Measurements from ENCODE around the gene PGAM5. TPM values are rescaled to one million over a fixed set of nuclear protein-coding genes. Genes with fewer than 3 reads are reported as not detected.
"Not testable (repeated sequence)": the region's sequence is repeated elsewhere in the genome, so short reads cannot be mapped to it uniquely, and the experiment has no call there.

Gene PGAM5
- total RNA-seq, 1 experiment from 2014 or later = 112 TPM

- Histone ChIP-seq H3K18ac (ENCODE audit: insufficient read length, low read depth, low read length) (no peak overlapping the region), H3K4me2 (ENCODE audit: insufficient read depth, insufficient read length, low read length) (no peak overlapping the region), H3K56ac (ENCODE audit: insufficient read length, low read depth, low read length) (no peak overlapping the region), H3K79me1 (ENCODE audit: insufficient read depth, low read depth, low read length, poor library complexity, severe bottlenecking) (no peaks in the 10 kb centered on the region), H2AFZ (ENCODE audit: low read length) (no peak overlapping the region), H3K4me1 (ENCODE audit: insufficient read depth, low read length) (no peaks in the 10 kb centered on the region; the same call in 1 of the 2 replicates), H2BK20ac (ENCODE audit: low read depth, low read length, poor library complexity, severe bottlenecking) (no peak overlapping the region), H3T11ph (ENCODE audit: low read length) (no peak overlapping the region), H3K27me3 (ENCODE audit: insufficient read depth, low read length) (peaks cover 7% of the 10 kb centered on the region), H3K23ac (ENCODE audit: insufficient read length, low read depth, low read length) (no peak overlapping the region), H2AK5ac (ENCODE audit: insufficient read length, low read length) (no peak overlapping the region), H3K23me2 (ENCODE audit: insufficient read length, low read depth, low read length, poor library complexity, severe bottlenecking) (peaks cover 5% of the 10 kb centered on the region), H3K9ac (ENCODE audit: extremely low read depth, insufficient read length, low read length) (no peak overlapping the region), H4K5ac (ENCODE audit: insufficient read length, low read depth, low read length) (no peak overlapping the region), H3K27ac (ENCODE audit: insufficient read length, low read depth, low read length) (no peak overlapping the region), H3K4ac (ENCODE audit: low read depth, low read length) (no peak overlapping the region), H3K14ac (ENCODE audit: insufficient read depth, low read length) (no peak overlapping the region), H4K8ac (replicated peaks; ENCODE audit: insufficient read length, low read depth, low read length) (no peak overlapping the region), H2BK15ac (ENCODE audit: low read depth, low read length) (no peak overlapping the region), H4K20me1 (ENCODE audit: control insufficient read depth, insufficient read depth, insufficient read length) (no peaks in the 10 kb centered on the region), H2BK12ac (ENCODE audit: insufficient read length, low read depth, low read length) (no peak overlapping the region), H2BK120ac (ENCODE audit: low read depth, low read length, poor library complexity, severe bottlenecking) (no peak overlapping the region), H2BK5ac (ENCODE audit: insufficient read length, low read length) (no peak overlapping the region), H4K91ac (ENCODE audit: insufficient read length, low read depth, low read length) (no peak overlapping the region), H3K9me3 (ENCODE audit: control insufficient read depth, low read depth, low read length) (no peaks in the 10 kb centered on the region), H3K79me2 (ENCODE audit: insufficient read depth, low read length) (peaks cover 6% of the 10 kb centered on the region; the same call in 1 of the 2 replicates)
- Mint-ChIP-seq H3K36me3 (ENCODE audit: insufficient read depth in 1 of 3, low read depth in 3 of 3) (peaks cover 10 to 25% (median 18%) of the 10 kb centered on the region in 3 experiments; a peak in 6 of 7 replicates), H3K27me3 (ENCODE audit: low read depth) (peaks cover 6% of the 10 kb centered on the region), H3K9me3 (no peaks in the 10 kb centered on the region; a peak in 1 of 5 replicates), H3K27ac (no peak overlapping the region), H3K4me1 (peaks cover 14 to 19% of the 10 kb centered on the region in 2 experiments), H3K4me3 (peak overlapping the region in 1 of 2 experiments; percentile 3; a peak in 2 of 5 replicates)
- no peak for DNase-seq
- WGBS (ENCODE audit: extremely low coverage, insufficient read length, low lambda C conversion rate) = no CpG with 5 or more reads among the region's 9 CpGs
- TF ChIP-seq CTCF (conservative IDR thresholded peaks at IDR 0.05) = no peak
These were observed 20.5 kb upstream of the PGAM5 start for GRCh38 chr12:132690112-132690511.

GRCh38 chr12:132692030-132692429 is 18.6 kb upstream of the PGAM5 start:
- H2BK120ac ChIP-seq (ENCODE audit: low read depth, low read length, poor library complexity, severe bottlenecking); H3K56ac ChIP-seq (ENCODE audit: insufficient read length, low read depth, low read length); H3K4ac ChIP-seq (ENCODE audit: low read depth, low read length); H3K14ac ChIP-seq (ENCODE audit: insufficient read depth, low read length); H3K4me1 Mint-ChIP-seq; H3K23me2 ChIP-seq (ENCODE audit: insufficient read length, low read depth, low read length, poor library complexity, severe bottlenecking); H3K4me1 ChIP-seq (ENCODE audit: insufficient read depth, low read length); H2AFZ ChIP-seq (ENCODE audit: low read length); H3K27me3 Mint-ChIP-seq (ENCODE audit: low read depth); H3K18ac ChIP-seq (ENCODE audit: insufficient read length, low read depth, low read length); H3T11ph ChIP-seq (ENCODE audit: low read length); H3K27me3 ChIP-seq (ENCODE audit: insufficient read depth, low read length); H4K5ac ChIP-seq (ENCODE audit: insufficient read length, low read depth, low read length); H2BK5ac ChIP-seq (ENCODE audit: insufficient read length, low read length); H3K9me3 ChIP-seq (ENCODE audit: control insufficient read depth, low read depth, low read length); H2BK20ac ChIP-seq (ENCODE audit: low read depth, low read length, poor library complexity, severe bottlenecking); H3K9me3 Mint-ChIP-seq; H3K27ac ChIP-seq (ENCODE audit: insufficient read length, low read depth, low read length); H3K9ac ChIP-seq (ENCODE audit: extremely low read depth, insufficient read length, low read length); H4K8ac ChIP-seq (replicated peaks; ENCODE audit: insufficient read length, low read depth, low read length); H4K91ac ChIP-seq (ENCODE audit: insufficient read length, low read depth, low read length); H4K20me1 ChIP-seq (ENCODE audit: control insufficient read depth, insufficient read depth, insufficient read length); H3K4me3 Mint-ChIP-seq; H3K79me1 ChIP-seq (ENCODE audit: insufficient read depth, low read depth, low read length, poor library complexity, severe bottlenecking); H3K23ac ChIP-seq (ENCODE audit: insufficient read length, low read depth, low read length); H2AK5ac ChIP-seq (ENCODE audit: insufficient read length, low read length); H2BK12ac ChIP-seq (ENCODE audit: insufficient read length, low read depth, low read length); DNase-seq; H2BK15ac ChIP-seq (ENCODE audit: low read depth, low read length); H3K79me2 ChIP-seq (ENCODE audit: insufficient read depth, low read length); H3K4me2 ChIP-seq (ENCODE audit: insufficient read depth, insufficient read length, low read length): not testable (repeated sequence)
- H3K36me3 Mint-ChIP-seq (ENCODE audit: insufficient read depth in 1 of 3, low read depth in 3 of 3) = peaks cover 7 to 35% (median 17%) of the 10 kb centered on the region in 3 experiments
- no CpG with 5 or more reads among the region's 3 CpGs for WGBS (ENCODE audit: extremely low coverage, insufficient read length, low lambda C conversion rate)
- H3K27ac Mint-ChIP-seq = peak overlapping the region in 1 of 3 experiments; percentile 72; a peak in 1 of 7 replicates

Measured in H9 (cell line).